Measurements from ENCODE around the gene WNT5A.

GRCh38 chr3:55482496-55483195 lies 4.5 kb downstream of the WNT5A start:
- TF ChIP-seq CTCF (optimal IDR thresholded peaks at IDR 0.05 in 1 of 3, IDR thresholded peaks at IDR 0.05 in 1 of 3, conservative IDR thresholded peaks at IDR 0.05 in 1 of 3; ENCODE audit: extremely low read depth in 1 of 3, insufficient read depth in 2 of 3, low read length in 3 of 3) (no peak), EZH2 (IDR thresholded peaks at IDR 0.05; ENCODE audit: low read length) (no peak)
